KBM-7 (cell line): ENCODE data around the gene ELMO1.

ENCODE experiments used
- DNase-seq: peaks from one replicate; pipeline ENCODE4 v3.0.0-alpha.2; 2015
- in situ Hi-C: fragments of 300-500 bp; cut with MboI; formaldehyde crosslinking; loops from 2 replicates; pipeline ENCODE4 v1.14.3; 2020; ENCODE audit warnings: low sequenced_read_pairs, low pct_unique_long_range_greater_than_20kb, mixed read lengths

Gene ELMO1

GRCh38 chr7:37216156-37216852 lies 232.4 kb downstream of the ELMO1 start:
- DNase-seq, result peak; percentile 64
- in situ Hi-C loops, result loop anchor here (25.0 kb wide), 1 partner anchor 621 kb away; the partner anchor contains the start of gene NME8

- DNase-seq, result no peak
- in situ Hi-C loops, result loop anchor here (25.0 kb wide), 1 partner anchor 622 kb away; the partner anchor contains the start of gene NME8
These were observed 233.3 kb downstream of the ELMO1 start for GRCh38 chr7:37215290-37215923.

DNA sequence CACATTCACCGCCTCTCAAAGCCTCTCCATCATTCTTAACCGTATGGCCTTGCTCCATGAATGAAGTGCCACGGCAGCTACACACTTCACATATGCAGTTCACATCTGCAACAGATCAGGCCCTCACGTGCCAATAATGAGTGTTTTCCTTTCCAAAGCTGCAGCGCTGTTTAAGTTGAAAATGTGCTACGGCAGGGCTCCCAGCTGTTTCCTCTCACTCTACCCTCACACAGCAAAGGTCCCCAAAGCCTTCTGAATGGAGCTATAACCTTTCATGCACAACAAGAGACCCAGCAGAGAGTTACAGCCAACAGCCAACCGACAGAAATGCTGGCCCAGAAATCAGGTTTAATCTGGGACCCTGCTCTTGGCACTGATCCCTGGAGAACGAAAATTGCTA lies 236.1 kb downstream of the ELMO1 start:
- in situ Hi-C loops, result loop anchor here (25.0 kb wide), 1 partner anchor 625 kb away; the partner anchor contains the start of gene NME8
- no peak for DNase-seq

GRCh38 chr7:37212051-37212450 lies 236.6 kb downstream of the ELMO1 start:
- in situ Hi-C loops, result loop anchor here (25.0 kb wide), 1 partner anchor 625 kb away; the partner anchor contains the start of gene NME8
- DNase-seq, result no peak

DNA sequence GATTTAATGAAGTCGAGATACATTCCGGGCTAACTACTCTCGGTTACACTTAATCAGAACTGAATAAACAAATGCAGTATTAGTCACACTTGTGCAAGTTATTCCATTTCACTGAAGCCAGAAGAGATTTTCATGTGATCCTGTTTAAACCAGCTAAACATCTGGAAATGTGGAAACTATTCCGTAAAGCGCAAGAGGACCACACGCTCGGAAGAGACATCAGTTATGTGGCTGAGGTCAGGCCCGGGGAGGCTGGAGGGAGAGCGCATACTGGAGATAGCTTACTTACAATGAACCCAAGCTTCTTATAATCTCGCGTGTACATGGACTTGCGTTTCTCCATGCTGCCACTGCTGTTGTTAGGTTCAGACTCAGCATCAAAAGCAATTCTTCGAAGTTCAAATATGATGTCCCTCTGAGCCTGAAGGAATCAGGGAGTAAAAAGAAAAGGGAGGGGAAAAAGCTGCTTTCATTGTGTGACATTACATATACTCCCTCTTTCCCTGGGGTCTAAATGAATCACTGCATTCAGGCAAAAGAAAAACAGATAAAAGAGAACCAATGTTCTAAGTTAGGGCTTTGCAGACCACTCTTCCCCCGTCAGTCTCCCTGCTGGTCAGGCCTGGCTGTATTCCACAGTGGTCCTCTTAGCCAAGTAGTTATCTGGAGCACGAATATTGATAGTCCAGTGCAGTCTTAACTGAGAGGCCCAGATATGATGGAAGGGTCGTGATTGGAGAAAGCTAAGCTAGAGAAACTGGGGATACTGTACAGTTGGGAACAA lies 237.4 kb downstream of the ELMO1 start:
- in situ Hi-C loops, result loop anchor here (25.0 kb wide), 1 partner anchor 626 kb away; the partner anchor contains the start of gene NME8
- DNase-seq, result no peak

DNA sequence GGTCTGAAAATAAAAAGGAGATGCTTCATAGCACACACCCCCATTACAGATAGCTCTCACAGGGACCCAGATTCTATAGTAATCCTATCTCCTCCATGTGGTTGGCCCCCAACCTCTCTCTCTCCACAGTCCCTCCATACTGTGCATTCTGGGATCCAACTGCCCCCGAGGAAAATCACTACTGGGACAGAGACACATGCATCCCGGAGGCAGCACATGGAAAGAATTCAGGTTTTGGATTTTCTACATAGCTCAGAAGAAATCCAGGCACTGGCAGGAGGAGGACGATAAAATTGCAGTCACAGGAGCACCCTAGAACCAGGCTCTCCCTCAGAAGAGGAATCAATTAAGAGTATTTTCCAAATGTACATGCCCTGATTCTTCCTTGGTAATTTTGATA lies 239.5 kb downstream of the ELMO1 start:
- in situ Hi-C loops, result loop anchor here (25.0 kb wide), 1 partner anchor 628 kb away; the partner anchor contains the start of gene NME8
- no peak for DNase-seq

DNA sequence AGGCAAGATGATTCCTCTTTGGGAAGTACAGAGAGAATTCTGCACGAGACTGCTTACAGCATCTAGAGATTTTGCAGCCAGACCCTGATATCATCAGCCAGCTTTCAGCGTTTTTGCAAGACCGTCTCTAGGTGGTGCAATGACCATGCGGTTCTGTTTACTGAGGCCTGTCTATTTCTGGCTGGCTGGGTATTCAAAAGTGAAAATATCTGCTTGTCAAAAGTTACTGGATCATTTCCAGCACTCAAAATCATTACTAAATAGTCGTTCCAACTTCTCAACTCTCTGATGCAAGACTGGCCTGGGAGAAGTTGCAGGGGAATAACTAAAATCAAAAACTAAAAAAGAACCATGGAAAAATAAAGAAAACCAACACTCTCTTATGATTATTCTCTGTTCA lies 240.1 kb downstream of the ELMO1 start:
- DNase-seq, result peak; percentile 60
- in situ Hi-C loops, result loop anchor here (25.0 kb wide), 1 partner anchor 629 kb away; the partner anchor contains the start of gene NME8

- no peak for DNase-seq
- in situ Hi-C loops, result loop anchor here (25.0 kb wide), 1 partner anchor 631 kb away; the partner anchor contains the start of gene NME8
These were observed 242.5 kb downstream of the ELMO1 start for GRCh38 chr7:37206192-37206591.

GRCh38 chr7:37205451-37205850 lies 243.2 kb downstream of the ELMO1 start:
- DNase-seq, result no peak
- in situ Hi-C loops, result loop anchor here (25.0 kb wide), 1 partner anchor 632 kb away; the partner anchor contains the start of gene NME8

- DNase-seq, result no peak
- in situ Hi-C loops, result loop anchor here (25.0 kb wide), 1 partner anchor 635 kb away; the partner anchor contains the start of gene NME8
These were observed 246.8 kb downstream of the ELMO1 start for GRCh38 chr7:37201876-37202198.

DNA sequence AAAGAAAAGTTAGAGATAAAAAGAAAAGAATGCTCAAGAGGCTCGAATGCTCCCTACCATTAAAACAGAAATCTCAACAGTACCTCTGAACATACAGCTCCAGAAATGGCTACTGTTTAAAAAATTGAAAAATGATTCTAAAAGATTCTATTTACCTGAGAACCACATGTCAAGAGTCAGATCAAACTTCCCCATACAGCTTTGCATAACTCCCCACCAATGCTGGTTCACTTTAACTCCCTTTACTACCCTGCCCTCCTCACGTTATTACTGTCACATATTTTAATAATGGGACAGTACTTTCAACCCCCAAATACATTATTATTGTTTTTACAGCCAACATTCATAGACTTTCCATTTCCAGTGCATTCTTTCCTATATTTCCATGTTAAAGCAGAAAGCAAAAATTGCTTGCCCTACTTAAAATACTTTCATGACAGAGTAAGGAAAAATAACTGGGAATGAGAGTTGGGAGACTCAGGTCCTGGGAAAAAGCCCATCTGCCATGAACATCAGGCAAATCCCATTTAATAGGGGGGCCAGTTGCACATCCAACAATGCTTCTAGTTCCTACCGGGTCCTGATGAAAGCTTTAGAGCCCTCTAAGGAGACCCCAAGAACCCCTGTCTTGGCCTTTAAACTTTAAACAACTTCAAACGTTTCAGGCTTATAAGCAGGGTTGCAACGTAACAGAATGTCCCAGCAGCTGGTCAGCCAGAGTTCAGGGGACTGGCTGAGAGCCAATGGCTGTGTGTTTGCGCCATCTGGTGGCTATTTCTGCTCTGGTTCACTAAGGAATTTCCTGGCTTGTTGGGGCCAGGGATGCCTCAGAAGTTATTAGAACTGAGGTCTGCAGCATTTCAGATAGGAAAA lies 247.4 kb downstream of the ELMO1 start:
- peak; percentile 71 for DNase-seq
- in situ Hi-C loops, result loop anchor here (25.0 kb wide), 1 partner anchor 636 kb away; the partner anchor contains the start of gene NME8

DNA sequence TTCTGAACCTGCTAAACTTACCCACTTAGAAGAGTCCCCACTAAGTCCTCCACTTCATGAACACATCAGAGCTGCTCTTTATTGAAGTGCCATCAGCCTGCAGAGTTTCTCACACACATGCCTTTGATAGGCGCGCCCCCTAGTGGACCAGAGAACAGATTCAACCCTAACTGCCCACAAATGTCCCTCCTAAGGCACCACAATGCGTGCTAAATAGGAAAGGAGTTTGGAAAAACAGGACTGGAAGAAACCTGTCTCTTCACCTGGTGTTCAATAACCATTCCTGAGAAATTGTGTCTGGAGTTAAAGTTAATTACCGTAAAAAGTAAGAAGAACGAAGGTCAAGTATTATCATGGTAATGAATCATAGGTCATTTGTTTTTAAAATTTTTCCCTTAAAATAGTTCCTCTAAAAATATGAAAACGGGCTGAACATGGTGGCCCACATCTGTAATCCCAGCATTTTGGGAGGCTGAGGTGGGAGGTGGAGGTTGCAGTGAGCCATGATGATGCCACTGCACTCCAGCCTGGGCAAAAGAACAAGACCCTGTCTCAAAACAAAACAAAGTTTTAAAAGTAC lies 249.7 kb downstream of the ELMO1 start:
- in situ Hi-C loops, result loop anchor here (10.0 kb wide), 1 partner anchor 714 kb away; no protein-coding TSS in a partner anchor
- DNase-seq, result peak; percentile 71

DNA sequence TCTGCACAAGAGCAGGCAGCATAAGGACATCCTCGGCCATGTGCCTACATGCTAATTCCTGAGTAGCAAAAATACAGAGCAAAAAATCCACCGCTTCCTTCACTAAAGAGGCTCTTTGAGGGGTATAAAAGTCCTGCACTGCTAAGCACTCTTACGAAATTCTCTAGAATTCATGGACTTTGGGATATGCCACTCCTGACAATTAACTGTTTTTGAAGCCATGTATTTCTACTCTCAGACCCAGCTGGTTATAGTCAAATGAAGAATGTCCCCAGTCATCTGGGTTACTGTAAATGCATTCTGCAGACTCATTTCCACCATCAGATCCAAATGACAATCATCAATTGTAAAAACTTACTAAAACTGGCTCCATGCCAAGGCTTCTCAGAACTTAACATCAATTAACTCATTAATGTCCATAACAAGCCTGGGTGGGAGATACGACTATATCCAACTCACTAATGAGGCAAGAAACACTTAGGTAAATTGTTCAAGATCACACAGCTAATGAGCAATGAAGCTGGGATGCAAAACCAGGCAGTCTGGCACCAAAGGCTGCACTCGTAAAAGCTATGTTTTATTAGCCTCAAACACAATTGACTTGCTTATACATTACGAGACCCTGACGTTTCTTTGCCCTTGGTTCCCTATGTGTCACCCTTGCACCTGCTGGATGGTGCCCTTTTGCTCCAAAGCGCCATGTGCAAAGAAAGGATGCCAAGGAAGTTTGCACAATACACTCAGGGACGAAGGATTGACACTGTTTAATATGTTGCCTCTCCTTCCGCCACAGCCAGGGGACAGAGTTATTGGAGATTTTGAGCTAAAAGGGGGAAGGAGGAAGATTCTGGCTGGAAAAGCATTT lies 250.4 kb downstream of the ELMO1 start:
- in situ Hi-C loops, result loop anchor here (10.0 kb wide), 1 partner anchor 713 kb away; no protein-coding TSS in a partner anchor
- no peak for DNase-seq

- in situ Hi-C loops, result loop anchor here (10.0 kb wide), 1 partner anchor 712 kb away; no protein-coding TSS in a partner anchor
These were observed 251.6 kb downstream of the ELMO1 start for GRCh38 chr7:37197108-37197507.

GRCh38 chr7:37196676-37197075 lies 252.0 kb downstream of the ELMO1 start:
- in situ Hi-C loops, result loop anchor here (10.0 kb wide), 1 partner anchor 712 kb away; no protein-coding TSS in a partner anchor
- DNase-seq, result no peak

More at GRCh38 chr7:37197108-37197507, 251.6 kb downstream of the ELMO1 start:
- no peak for DNase-seq

GRCh38 chr7:37195388-37195787 lies 253.3 kb downstream of the ELMO1 start:
- no peak for DNase-seq
- in situ Hi-C loops, result loop anchor here (10.0 kb wide), 1 partner anchor 711 kb away; no protein-coding TSS in a partner anchor

GRCh38 chr7:37194943-37195342 lies 253.7 kb downstream of the ELMO1 start:
- in situ Hi-C loops, result loop anchor here (10.0 kb wide), 1 partner anchor 710 kb away; no protein-coding TSS in a partner anchor

More at GRCh38 chr7:37194943-37195342, 253.7 kb downstream of the ELMO1 start:
- no peak for DNase-seq
